ENCODE measurements around the gene PLEKHG5.

PLEKHG5 gene

GRCh38 chr1:6424619-6425593, 66.6 kb downstream of the PLEKHG5 start, which contains the start of gene ESPN:
Gene ESPN (plus strand): TSS chr1:6424776. CDS start chr1:6424956, 180 bp downstream.
- no peak for FAIRE-seq

DNA sequence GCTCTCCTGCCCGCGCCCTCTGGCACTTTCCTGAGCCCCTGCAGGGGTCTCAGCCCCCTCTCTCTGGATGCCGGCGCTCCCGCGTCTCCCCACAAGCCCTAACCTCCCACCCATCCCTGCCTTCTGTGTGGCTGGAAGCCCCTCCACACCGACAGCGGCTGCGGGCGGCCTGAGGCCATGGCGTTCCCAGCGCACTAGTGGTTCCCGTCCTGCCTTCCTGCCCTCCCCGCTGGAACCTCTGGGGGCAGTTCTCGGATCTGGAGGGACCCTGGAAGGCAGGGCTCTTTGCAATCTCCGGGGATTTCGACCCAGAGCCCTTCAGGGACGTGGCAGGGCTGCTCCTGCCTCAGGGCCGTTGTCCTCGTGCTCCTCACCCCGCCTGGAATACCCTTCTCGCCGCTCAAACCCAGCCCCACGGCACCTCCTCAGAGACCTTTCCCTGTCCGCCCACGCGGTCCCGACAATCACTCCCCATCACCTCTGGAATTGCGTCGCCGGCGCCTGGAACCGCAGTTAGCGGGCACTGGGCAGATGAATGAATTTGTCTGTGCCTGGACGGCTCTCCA, 67.4 kb downstream of the PLEKHG5 start:
- FAIRE-seq: no peak

- FAIRE-seq: peak; percentile 39
These were observed 68.0 kb downstream of the PLEKHG5 start for GRCh38 chr1:6423321-6423999.

DNA sequence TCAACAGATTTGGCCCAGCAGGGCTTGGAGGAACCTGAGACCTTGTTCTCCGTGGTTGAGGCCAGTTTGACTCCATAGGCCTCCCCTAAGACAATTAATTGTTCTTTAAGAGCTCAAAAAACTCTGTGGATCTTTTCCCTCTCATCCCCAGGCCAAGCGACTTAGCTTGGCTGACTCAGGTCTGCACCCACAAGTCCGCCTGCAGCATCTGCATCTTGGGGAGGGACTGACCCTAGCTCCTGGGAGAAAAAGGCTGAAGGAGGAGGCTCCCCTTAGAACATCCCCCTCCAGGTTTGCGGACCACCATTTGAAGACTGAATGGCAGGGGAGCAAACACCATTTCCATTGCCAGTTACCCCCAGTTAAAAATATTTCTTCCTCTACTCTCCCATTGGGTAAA, 70.2 kb downstream of the PLEKHG5 start:
- no peak for FAIRE-seq

- FAIRE-seq: no peak
These were observed 70.9 kb downstream of the PLEKHG5 start for GRCh38 chr1:6420454-6421042.

- no peak for FAIRE-seq
These were observed 71.5 kb downstream of the PLEKHG5 start, which contains the start of gene HES2 for GRCh38 chr1:6419804-6420453. Gene HES2 (minus strand): TSS chr1:6419919. CDS start chr1:6419820, 99 bp downstream.

- no peak for FAIRE-seq
These were observed 72.1 kb downstream of the PLEKHG5 start for GRCh38 chr1:6419397-6419803.

DNA sequence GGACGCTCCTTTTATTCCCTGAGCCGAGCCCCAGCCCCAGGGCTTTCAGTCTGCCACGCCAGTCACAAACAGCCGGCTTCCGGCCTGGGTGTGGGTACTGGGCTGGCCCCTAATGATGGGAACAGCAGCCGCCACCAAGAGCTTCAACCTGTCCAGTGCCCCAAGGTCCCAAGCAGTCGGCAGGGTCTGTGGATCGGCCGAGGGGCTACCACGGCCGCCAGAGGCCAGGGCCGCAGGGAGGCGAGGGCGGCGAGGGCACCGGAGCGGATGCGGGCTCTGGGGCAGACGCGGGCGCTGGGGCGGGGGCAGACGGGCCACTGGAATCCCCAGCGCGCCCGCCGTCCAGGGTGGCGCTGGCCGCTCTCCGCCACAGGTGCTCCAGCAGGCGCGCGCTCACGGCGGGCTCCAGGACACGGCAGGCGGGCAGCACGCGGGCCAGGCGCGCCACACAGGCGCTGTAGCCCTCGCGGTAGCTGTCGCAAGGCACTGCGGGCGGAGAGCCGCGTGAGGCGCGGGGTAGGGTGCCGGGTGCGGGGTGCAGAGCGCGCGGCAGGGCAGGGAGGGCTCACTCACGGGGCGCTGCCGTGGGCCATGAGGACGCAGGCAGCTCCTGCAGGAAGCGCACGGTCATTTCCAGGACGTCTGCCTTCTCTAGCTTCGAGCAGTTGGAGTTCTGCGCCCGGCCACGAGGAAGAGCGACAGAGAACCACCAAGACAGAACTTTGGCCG, 72.6 kb downstream of the PLEKHG5 start:
- FAIRE-seq: no peak

- no peak for FAIRE-seq
These were observed 73.4 kb downstream of the PLEKHG5 start for GRCh38 chr1:6417961-6418667.
